OCI-LY3 (cell line): ENCODE measurements around the gene EFNA4.

Experiments
- H2AFZ ChIP-seq: fragments of 200-600, 300-600 bp; shearing (Covaris generic); 2 replicates; pipeline ENCODE4 v1.6.0; 2014; ENCODE audit warnings: antibody characterized with exemption, low read depth, low read length
- H3K27ac ChIP-seq: fragments of 200-600, 300-600 bp; sonication (generic); 2 replicates; pipeline ENCODE4 v1.5.1; 2014; ENCODE audit warnings: mild to moderate bottlenecking, low read length, moderate library complexity, mixed read lengths
- H3K27me3 ChIP-seq: fragments of 200-600, 300-600 bp; sonication (generic); 2 replicates; pipeline ENCODE4 v1.6.1; 2014; ENCODE audit warnings: low read depth, low read length, mixed read lengths
- H3K36me3 ChIP-seq: fragments of 200-600, 300-600 bp; sonication (generic); replicated peaks from 2 replicates; pipeline ENCODE3; 2014; ENCODE audit warnings: low read depth, low read length, mixed read lengths
- H3K4me1 ChIP-seq: fragments of 300-600, 200-600 bp; sonication (generic); 2 replicates; pipeline ENCODE4 v1.6.1; 2014; ENCODE audit warnings: low read length, mixed read lengths
- H3K4me2 ChIP-seq: fragments of 200-600, 300-600 bp; sonication (generic); 2 replicates; pipeline ENCODE4 v1.6.1; 2014; ENCODE audit warnings: low read length, mixed read lengths
- H3K4me3 ChIP-seq: fragments of 300-600, 200-600 bp; sonication (generic); 2 replicates; pipeline ENCODE4 v1.5.1; 2014; ENCODE audit warnings: antibody characterized with exemption, mild to moderate bottlenecking, low read length, moderate library complexity
- H3K79me2 ChIP-seq: fragments of 300-600, 200-600 bp; shearing (Covaris generic); 2 replicates; pipeline ENCODE4 v1.6.1; 2014; ENCODE audit warnings: mild to moderate bottlenecking, low read length, mixed read lengths
- H3K9ac ChIP-seq: fragments of 300-600, 200-600 bp; shearing (Covaris generic); 2 replicates; pipeline ENCODE4 v1.6.0; 2014; ENCODE audit warnings: mild to moderate bottlenecking, low read length, moderate library complexity
- H3K9me3 ChIP-seq: fragments of 200-600, 300-600 bp; shearing (Covaris generic); 2 replicates; pipeline ENCODE4 v1.6.1; 2014; ENCODE audit warnings: low read length, mixed read lengths; ENCODE audit not compliant: insufficient read depth
- H4K20me1 ChIP-seq: fragments of 200-600, 300-600 bp; sonication (generic); 2 replicates; pipeline ENCODE4 v1.6.1; 2016; ENCODE audit warnings: low read length, mixed read lengths; ENCODE audit not compliant: insufficient read depth
- EZH2phosphoT487 ChIP-seq: fragments of 200-600 bp; shearing (Covaris generic); IDR thresholded peaks from 2 replicates; pipeline ENCODE4 v1.6.1; 2018; ENCODE audit warnings: antibody characterized with exemption, mixed run types, low read depth
- TF ChIP-seq, protein P1 (sequence below): fragments of 200-600, 300-600 bp; sonication (generic); IDR thresholded peaks from 2 replicates; pipeline ENCODE4 v1.5.1; 2014; ENCODE audit warnings: antibody characterized with exemption, low read length, low read depth

EFNA4 gene

DNA sequence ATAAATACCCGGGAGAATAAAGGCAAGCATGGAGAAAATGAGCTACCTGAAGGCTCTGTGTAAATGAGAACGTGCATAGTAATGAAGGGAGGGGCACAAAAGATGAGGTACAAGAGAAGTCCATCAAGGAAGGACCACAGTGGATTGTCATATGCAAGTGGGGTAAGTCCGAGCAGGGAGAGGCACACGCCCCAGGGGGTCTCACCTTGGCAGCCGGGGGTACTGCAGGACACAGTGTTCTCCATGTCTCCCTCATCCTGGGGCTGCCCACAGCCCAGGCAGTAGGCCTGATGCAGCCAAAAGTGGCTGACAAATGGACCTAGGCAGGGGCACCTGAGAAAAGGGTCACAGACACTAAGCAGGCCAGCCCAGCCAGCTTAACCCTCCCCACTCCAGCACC, 39.9 kb upstream of the EFNA4 start:
- Histone ChIP-seq H2AFZ (no peak overlapping the region), H3K27me3 (peaks cover 8% of the 10 kb centered on the region; the same call in 1 of the 2 replicates), H3K9ac (no peak overlapping the region), H4K20me1 (no peaks in the 10 kb centered on the region), H3K9me3 (no peaks in the 10 kb centered on the region), H3K4me3 (no peak overlapping the region), H3K36me3 (peaks cover 4% of the 10 kb centered on the region), H3K27ac (no peak overlapping the region), H3K4me1 (no peaks in the 10 kb centered on the region), H3K4me2 (no peak overlapping the region), H3K79me2 (no peaks in the 10 kb centered on the region)
- TF ChIP-seq, protein P1, sequence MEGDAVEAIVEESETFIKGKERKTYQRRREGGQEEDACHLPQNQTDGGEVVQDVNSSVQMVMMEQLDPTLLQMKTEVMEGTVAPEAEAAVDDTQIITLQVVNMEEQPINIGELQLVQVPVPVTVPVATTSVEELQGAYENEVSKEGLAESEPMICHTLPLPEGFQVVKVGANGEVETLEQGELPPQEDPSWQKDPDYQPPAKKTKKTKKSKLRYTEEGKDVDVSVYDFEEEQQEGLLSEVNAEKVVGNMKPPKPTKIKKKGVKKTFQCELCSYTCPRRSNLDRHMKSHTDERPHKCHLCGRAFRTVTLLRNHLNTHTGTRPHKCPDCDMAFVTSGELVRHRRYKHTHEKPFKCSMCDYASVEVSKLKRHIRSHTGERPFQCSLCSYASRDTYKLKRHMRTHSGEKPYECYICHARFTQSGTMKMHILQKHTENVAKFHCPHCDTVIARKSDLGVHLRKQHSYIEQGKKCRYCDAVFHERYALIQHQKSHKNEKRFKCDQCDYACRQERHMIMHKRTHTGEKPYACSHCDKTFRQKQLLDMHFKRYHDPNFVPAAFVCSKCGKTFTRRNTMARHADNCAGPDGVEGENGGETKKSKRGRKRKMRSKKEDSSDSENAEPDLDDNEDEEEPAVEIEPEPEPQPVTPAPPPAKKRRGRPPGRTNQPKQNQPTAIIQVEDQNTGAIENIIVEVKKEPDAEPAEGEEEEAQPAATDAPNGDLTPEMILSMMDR: no peak
- no peak for TF ChIP-seq EZH2phosphoT487

DNA sequence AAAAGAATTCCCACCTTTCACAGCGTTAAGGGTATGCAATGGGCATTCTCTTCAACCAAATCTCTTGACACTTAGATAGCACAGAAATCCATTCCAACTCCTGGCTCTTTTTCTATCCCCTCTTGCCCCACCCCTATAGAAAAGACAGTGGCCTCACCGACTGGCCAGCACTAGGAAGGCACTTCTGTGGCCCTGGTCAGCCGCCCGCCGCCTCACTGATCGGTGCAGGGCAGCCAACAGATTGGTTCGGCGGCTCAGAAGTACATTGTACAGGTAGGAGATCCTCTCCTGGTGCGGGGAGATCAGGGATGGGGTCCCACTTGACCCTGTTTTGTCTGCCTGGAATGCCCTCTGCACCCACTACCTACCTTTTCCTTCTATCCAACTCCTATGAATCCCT, 39.2 kb upstream of the EFNA4 start:
- H3K79me2 ChIP-seq: no peaks in the 10 kb centered on the region
- no peaks in the 10 kb centered on the region for H3K9me3 ChIP-seq
- peaks cover 8% of the 10 kb centered on the region; the same call in 1 of the 2 replicates for H3K27me3 ChIP-seq
- H3K4me1 ChIP-seq: no peaks in the 10 kb centered on the region
- no peak overlapping the region for H3K4me2 ChIP-seq
- no peak overlapping the region for H3K9ac ChIP-seq
- H3K36me3 ChIP-seq: no peaks in the 10 kb centered on the region
- TF ChIP-seq EZH2phosphoT487: no peak
- TF ChIP-seq, protein P1: no peak
- H3K27ac ChIP-seq: no peak overlapping the region
- no peaks in the 10 kb centered on the region for H4K20me1 ChIP-seq
- H3K4me3 ChIP-seq: no peak overlapping the region
- H2AFZ ChIP-seq: no peak overlapping the region

DNA sequence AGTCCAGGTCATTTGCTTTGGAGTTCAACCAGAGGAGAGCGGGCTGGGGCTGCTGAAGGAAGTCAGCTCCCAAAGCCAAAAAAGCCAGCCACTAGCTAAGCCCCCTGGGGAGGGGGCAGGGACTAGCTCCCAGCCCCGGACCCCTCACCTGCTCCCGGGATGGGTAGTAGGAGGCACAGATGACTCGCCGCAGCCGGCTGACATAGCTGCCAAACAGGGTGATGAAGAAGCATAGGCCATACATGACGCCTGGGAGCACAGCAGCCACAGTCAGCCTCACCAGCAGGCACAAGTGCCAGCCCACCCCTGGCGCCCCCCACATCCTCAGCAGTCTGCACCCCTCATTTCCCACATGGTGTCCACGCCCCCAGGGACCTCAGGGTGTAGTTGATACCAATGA, 37.4 kb upstream of the EFNA4 start:
- Histone ChIP-seq H4K20me1 (no peaks in the 10 kb centered on the region), H3K36me3 (no peaks in the 10 kb centered on the region), H3K79me2 (no peaks in the 10 kb centered on the region), H3K9ac (no peak overlapping the region), H2AFZ (no peak overlapping the region), H3K4me2 (no peak overlapping the region), H3K27me3 (peaks cover 8% of the 10 kb centered on the region; the same call in 1 of the 2 replicates), H3K9me3 (no peaks in the 10 kb centered on the region), H3K27ac (no peak overlapping the region), H3K4me3 (no peak overlapping the region), H3K4me1 (no peaks in the 10 kb centered on the region)
- TF ChIP-seq EZH2phosphoT487: no peak

DNA sequence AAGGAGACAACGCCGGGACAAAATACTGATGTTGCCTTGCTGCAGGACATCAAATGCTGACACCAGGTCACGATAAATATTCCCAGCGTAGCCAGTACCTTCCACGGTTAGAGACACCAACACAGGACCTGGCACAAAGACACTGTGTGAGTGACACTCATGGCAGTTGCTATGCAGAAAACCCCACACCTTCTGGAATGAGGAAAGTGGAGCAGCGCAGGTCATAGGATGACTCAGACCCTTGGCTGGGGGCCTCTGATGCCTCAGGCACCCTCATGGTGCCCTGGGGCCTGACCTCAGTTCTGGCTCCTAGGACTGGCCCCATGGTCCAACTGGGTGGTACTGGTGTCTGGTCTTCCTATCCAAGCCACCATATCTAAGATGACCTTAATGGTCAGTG, 37.0 kb upstream of the EFNA4 start:
- no peak overlapping the region for H2AFZ ChIP-seq
- H3K4me1 ChIP-seq: no peaks in the 10 kb centered on the region
- H3K27ac ChIP-seq: no peak overlapping the region
- no peaks in the 10 kb centered on the region for H3K9me3 ChIP-seq
- no peaks in the 10 kb centered on the region for H4K20me1 ChIP-seq
- H3K4me2 ChIP-seq: no peak overlapping the region
- H3K36me3 ChIP-seq: no peaks in the 10 kb centered on the region
- no peak for TF ChIP-seq EZH2phosphoT487
- TF ChIP-seq, protein P1: no peak
- no peaks in the 10 kb centered on the region for H3K79me2 ChIP-seq
- H3K4me3 ChIP-seq: no peak overlapping the region
- H3K27me3 ChIP-seq: peaks cover 8% of the 10 kb centered on the region; the same call in 1 of the 2 replicates
- H3K9ac ChIP-seq: no peak overlapping the region
